HEK293 (cell line): ENCODE results near the gene PANX2.
A peak's percentile ranks its signal among the peaks of the same experiment; 100 is the strongest.

Experiments used
- CTCF ChIA-PET: fragments of 350-600 bp; formaldehyde crosslinking; extraction: SDS; loops from one replicate; lab custom pipeline; 2021; ENCODE audit warnings: antibody characterized with exemption; lab: Yijun Ruan, JAX
- POLR2A ChIA-PET: fragments of 300-600 bp; formaldehyde crosslinking; extraction: SDS; loops from one replicate; lab custom pipeline; 2020; ENCODE audit warnings: antibody characterized with exemption, inconsistent platforms; lab: Yijun Ruan, JAX
- H3K27ac ChIP-seq: fragments of 200-500 bp; sonication (Bioruptor generic); 2 replicates; pipeline ENCODE4 v1.5.1; 2014; ENCODE audit warnings: low read depth, low read length, control low read depth, inconsistent platforms; ENCODE audit errors: extremely low read depth
- H3K36me3 ChIP-seq, 2 experiments: fragments of 200-500 bp in 1 of 2; sonication (Bioruptor generic) in 1 of 2; 1 replicate in 1 of 2; 2 replicates in 1 of 2; pipeline ENCODE4 v1.5.1; 2014 to 2017; ENCODE audit warnings: inconsistent platforms in 2 of 2, low read length in 2 of 2; ENCODE audit not compliant: control insufficient read depth in 2 of 2, insufficient read depth in 1 of 2
- H3K4me1 ChIP-seq: fragments of 200-500 bp; sonication (Bioruptor generic); 2 replicates; pipeline ENCODE4 v1.5.1; 2014; ENCODE audit warnings: mild to moderate bottlenecking, low read length, inconsistent platforms; ENCODE audit not compliant: control insufficient read depth, insufficient read depth
- H3K4me3 ChIP-seq: 2 replicates; pipeline ENCODE4 v1.5.1; 2011; ENCODE audit warnings: low read depth, mild to moderate bottlenecking, control low read depth, low read length, moderate library complexity
- H3K9me3 ChIP-seq: fragments of 200-500 bp; sonication (Bioruptor generic); 2 replicates; pipeline ENCODE4 v1.5.1; 2014; ENCODE audit warnings: low read depth, low read length, inconsistent platforms; ENCODE audit not compliant: control insufficient read depth, insufficient read depth
- GLIS1 ChIP-seq: fragments of 450-650 bp; formaldehyde crosslinking; IDR thresholded peaks from 2 replicates; pipeline ENCODE4 v1.5.1; 2016; ENCODE audit warnings: missing biosample characterization, missing genetic modification characterization
- GLIS2 ChIP-seq: fragments of 450-650 bp; formaldehyde crosslinking; IDR thresholded peaks from 2 replicates; pipeline ENCODE4 v1.5.1; 2016; ENCODE audit warnings: missing biosample characterization, missing genetic modification characterization
- KLF1 ChIP-seq: fragments of 450-650 bp; formaldehyde crosslinking; IDR thresholded peaks from 2 replicates; pipeline ENCODE4 v1.5.1; 2016; ENCODE audit warnings: missing biosample characterization, missing genetic modification characterization
- ZBTB10 ChIP-seq: fragments of 450-650 bp; formaldehyde crosslinking; IDR thresholded peaks from 2 replicates; pipeline ENCODE4 v1.5.1; 2016; ENCODE audit warnings: missing biosample characterization, missing genetic modification characterization
- ZIC2 ChIP-seq: fragments of 450-650 bp; formaldehyde crosslinking; IDR thresholded peaks from 2 replicates; pipeline ENCODE4 v1.5.1; 2016; ENCODE audit warnings: missing biosample characterization, missing genetic modification characterization
- ZNF324 ChIP-seq: fragments of 450-650 bp; formaldehyde crosslinking; IDR thresholded peaks from 2 replicates; pipeline ENCODE4 v1.5.1; 2016; ENCODE audit warnings: missing biosample characterization, missing genetic modification characterization
- ZNF449 ChIP-seq: fragments of 450-650 bp; formaldehyde crosslinking; IDR thresholded peaks from 2 replicates; pipeline ENCODE4 v1.5.1; 2017; ENCODE audit warnings: missing biosample characterization, mild to moderate bottlenecking, missing genetic modification characterization, moderate library complexity
- ZNF549 ChIP-seq: fragments of 450-650 bp; IDR thresholded peaks from 2 replicates; pipeline ENCODE4 v1.5.1; 2018; ENCODE audit warnings: missing biosample characterization, missing genetic modification characterization, mild to moderate bottlenecking, inconsistent platforms, moderate library complexity
- TF ChIP-seq, protein P1 (sequence below): fragments of 450-650 bp; formaldehyde crosslinking; IDR thresholded peaks from 2 replicates; pipeline ENCODE4 v1.5.1; 2016; ENCODE audit warnings: missing biosample characterization, missing genetic modification characterization, borderline replicate concordance
- TF ChIP-seq, protein P2 (sequence below): fragments of 450-650 bp; formaldehyde crosslinking; IDR thresholded peaks from 2 replicates; pipeline ENCODE4 v1.5.1; 2016; ENCODE audit warnings: missing biosample characterization, missing genetic modification characterization

The PANX2 gene

GRCh38 chr22:50190182-50190940 lies 19.8 kb downstream of the PANX2 start (continued):
- TF ChIP-seq, protein P1, sequence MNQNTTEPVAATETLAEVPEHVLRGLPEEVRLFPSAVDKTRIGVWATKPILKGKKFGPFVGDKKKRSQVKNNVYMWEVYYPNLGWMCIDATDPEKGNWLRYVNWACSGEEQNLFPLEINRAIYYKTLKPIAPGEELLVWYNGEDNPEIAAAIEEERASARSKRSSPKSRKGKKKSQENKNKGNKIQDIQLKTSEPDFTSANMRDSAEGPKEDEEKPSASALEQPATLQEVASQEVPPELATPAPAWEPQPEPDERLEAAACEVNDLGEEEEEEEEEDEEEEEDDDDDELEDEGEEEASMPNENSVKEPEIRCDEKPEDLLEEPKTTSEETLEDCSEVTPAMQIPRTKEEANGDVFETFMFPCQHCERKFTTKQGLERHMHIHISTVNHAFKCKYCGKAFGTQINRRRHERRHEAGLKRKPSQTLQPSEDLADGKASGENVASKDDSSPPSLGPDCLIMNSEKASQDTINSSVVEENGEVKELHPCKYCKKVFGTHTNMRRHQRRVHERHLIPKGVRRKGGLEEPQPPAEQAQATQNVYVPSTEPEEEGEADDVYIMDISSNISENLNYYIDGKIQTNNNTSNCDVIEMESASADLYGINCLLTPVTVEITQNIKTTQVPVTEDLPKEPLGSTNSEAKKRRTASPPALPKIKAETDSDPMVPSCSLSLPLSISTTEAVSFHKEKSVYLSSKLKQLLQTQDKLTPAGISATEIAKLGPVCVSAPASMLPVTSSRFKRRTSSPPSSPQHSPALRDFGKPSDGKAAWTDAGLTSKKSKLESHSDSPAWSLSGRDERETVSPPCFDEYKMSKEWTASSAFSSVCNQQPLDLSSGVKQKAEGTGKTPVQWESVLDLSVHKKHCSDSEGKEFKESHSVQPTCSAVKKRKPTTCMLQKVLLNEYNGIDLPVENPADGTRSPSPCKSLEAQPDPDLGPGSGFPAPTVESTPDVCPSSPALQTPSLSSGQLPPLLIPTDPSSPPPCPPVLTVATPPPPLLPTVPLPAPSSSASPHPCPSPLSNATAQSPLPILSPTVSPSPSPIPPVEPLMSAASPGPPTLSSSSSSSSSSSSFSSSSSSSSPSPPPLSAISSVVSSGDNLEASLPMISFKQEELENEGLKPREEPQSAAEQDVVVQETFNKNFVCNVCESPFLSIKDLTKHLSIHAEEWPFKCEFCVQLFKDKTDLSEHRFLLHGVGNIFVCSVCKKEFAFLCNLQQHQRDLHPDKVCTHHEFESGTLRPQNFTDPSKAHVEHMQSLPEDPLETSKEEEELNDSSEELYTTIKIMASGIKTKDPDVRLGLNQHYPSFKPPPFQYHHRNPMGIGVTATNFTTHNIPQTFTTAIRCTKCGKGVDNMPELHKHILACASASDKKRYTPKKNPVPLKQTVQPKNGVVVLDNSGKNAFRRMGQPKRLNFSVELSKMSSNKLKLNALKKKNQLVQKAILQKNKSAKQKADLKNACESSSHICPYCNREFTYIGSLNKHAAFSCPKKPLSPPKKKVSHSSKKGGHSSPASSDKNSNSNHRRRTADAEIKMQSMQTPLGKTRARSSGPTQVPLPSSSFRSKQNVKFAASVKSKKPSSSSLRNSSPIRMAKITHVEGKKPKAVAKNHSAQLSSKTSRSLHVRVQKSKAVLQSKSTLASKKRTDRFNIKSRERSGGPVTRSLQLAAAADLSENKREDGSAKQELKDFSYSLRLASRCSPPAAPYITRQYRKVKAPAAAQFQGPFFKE (tag by site-specific recombination), result no peak
- TF ChIP-seq ZNF324, result peak; percentile 49; the same call in 1 of the 2 replicates

GRCh38 chr22:50190941-50191741 lies 20.6 kb downstream of the PANX2 start:
- peaks cover 9 to 61% of the 10 kb centered on the region in 2 experiments; a peak in 2 of 3 replicates for H3K36me3 ChIP-seq
- ChIA-PET CTCF (interaction anchor here (0.5 to 2.5 kb wide), 5 partner anchors 8 to 164 kb away, joined by 3 to 10 read pairs (median 4); no protein-coding TSS in a partner anchor), POLR2A (interaction anchor here (0.6 to 1.5 kb wide), 5 partner anchors 9 to 229 kb away, joined by 3 to 8 read pairs (median 4); partner anchors contain the start of gene PANX2)
- H3K27ac ChIP-seq, result peak overlapping the region; percentile 45; the same call in 1 of the 2 replicates
- H3K4me1 ChIP-seq, result peaks cover 30% of the 10 kb centered on the region
- peak; percentile 42 for TF ChIP-seq GLIS2 (tag by site-specific recombination)
- TF ChIP-seq ZIC2, result peak; percentile 28; the same call in 1 of the 2 replicates
- TF ChIP-seq GLIS1, result peak; percentile 88
- TF ChIP-seq ZNF549 (tag by site-specific recombination), result no peak
- no peaks in the 10 kb centered on the region for H3K9me3 ChIP-seq
- H3K4me3 ChIP-seq, result peak overlapping the region; percentile 37; the same call in 1 of the 2 replicates

GRCh38 chr22:50192436-50193204 lies 22.1 kb downstream of the PANX2 start:
- Histone ChIP-seq H3K9me3 (no peaks in the 10 kb centered on the region), H3K36me3 (peaks cover 9 to 75% of the 10 kb centered on the region in 2 experiments; a peak in 2 of 3 replicates), H3K27ac (0 out of 2 replicates have a peak overlapping the region, but pooled peaks have one; percentile 8), H3K4me3 (no peak overlapping the region), H3K4me1 (peaks cover 26% of the 10 kb centered on the region)
- TF ChIP-seq GLIS2 (tag by site-specific recombination) (0 out of 2 replicates have a peak, but pooled peaks have one; percentile 16), KLF1 (tag by site-specific recombination) (0 out of 2 replicates have a peak, but pooled peaks have one; percentile 15), ZBTB10 (tag by site-specific recombination) (no peak), ZNF449 (peak; percentile 93)
- TF ChIP-seq, protein P2, sequence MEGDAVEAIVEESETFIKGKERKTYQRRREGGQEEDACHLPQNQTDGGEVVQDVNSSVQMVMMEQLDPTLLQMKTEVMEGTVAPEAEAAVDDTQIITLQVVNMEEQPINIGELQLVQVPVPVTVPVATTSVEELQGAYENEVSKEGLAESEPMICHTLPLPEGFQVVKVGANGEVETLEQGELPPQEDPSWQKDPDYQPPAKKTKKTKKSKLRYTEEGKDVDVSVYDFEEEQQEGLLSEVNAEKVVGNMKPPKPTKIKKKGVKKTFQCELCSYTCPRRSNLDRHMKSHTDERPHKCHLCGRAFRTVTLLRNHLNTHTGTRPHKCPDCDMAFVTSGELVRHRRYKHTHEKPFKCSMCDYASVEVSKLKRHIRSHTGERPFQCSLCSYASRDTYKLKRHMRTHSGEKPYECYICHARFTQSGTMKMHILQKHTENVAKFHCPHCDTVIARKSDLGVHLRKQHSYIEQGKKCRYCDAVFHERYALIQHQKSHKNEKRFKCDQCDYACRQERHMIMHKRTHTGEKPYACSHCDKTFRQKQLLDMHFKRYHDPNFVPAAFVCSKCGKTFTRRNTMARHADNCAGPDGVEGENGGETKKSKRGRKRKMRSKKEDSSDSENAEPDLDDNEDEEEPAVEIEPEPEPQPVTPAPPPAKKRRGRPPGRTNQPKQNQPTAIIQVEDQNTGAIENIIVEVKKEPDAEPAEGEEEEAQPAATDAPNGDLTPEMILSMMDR (tag by site-specific recombination), result no peak
- ChIA-PET POLR2A (no interaction called here), CTCF (interaction anchor here (0.7 kb wide), 1 partner anchor 291 kb away, joined by 3 read pairs; no protein-coding TSS in a partner anchor)
